Astrocyte of the cerebellum (primary cell): ENCODE results near the gene SAYSD1.

ENCODE experiments used
- DNase-seq: peaks from one replicate; pipeline ENCODE4 v3.0.0-alpha.2; 2011; ENCODE audit warnings: low read depth
- H3K4me3 ChIP-seq: 2 replicates; pipeline ENCODE4 v1.5.1; 2011; ENCODE audit warnings: mild to moderate bottlenecking, low read depth, low read length, moderate library complexity
- in situ Hi-C: cut with HindIII; loops from 2 replicates; pipeline ENCODE4 v1.10.0; 2017; ENCODE audit warnings: low sequenced_read_pairs
- TF ChIP-seq, protein P1 (sequence below): IDR thresholded peaks from 2 replicates; pipeline ENCODE4 v1.5.1; 2012; ENCODE audit warnings: low read length, low read depth, moderate library complexity, mild to moderate bottlenecking; ENCODE audit errors: missing control alignments

SAYSD1 gene

DNA sequence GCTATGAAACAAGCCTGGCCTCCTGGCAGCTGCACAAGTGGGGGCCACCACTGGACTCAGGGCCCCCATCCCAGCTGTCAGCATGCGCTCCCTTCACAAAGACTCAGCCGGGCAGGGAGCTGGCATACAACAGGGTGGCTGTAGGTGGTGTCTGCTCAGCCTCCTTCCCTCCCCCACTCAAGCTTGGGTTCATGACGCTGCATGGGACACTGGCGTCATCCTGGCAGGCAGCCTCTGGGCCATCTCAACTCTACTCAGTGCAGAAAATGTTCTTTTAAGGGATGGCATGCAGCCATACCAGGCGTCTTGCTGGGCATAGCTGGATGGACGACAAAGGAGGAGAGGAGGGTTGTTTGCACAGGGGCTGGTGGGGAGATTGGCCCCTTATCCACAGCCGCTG is 30.5 kb downstream of the SAYSD1 start:
- no peak for DNase-seq
- no peak overlapping the region for H3K4me3 ChIP-seq
- in situ Hi-C loops, result no loop called here
- TF ChIP-seq, protein P1, sequence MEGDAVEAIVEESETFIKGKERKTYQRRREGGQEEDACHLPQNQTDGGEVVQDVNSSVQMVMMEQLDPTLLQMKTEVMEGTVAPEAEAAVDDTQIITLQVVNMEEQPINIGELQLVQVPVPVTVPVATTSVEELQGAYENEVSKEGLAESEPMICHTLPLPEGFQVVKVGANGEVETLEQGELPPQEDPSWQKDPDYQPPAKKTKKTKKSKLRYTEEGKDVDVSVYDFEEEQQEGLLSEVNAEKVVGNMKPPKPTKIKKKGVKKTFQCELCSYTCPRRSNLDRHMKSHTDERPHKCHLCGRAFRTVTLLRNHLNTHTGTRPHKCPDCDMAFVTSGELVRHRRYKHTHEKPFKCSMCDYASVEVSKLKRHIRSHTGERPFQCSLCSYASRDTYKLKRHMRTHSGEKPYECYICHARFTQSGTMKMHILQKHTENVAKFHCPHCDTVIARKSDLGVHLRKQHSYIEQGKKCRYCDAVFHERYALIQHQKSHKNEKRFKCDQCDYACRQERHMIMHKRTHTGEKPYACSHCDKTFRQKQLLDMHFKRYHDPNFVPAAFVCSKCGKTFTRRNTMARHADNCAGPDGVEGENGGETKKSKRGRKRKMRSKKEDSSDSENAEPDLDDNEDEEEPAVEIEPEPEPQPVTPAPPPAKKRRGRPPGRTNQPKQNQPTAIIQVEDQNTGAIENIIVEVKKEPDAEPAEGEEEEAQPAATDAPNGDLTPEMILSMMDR, result no peak

DNA sequence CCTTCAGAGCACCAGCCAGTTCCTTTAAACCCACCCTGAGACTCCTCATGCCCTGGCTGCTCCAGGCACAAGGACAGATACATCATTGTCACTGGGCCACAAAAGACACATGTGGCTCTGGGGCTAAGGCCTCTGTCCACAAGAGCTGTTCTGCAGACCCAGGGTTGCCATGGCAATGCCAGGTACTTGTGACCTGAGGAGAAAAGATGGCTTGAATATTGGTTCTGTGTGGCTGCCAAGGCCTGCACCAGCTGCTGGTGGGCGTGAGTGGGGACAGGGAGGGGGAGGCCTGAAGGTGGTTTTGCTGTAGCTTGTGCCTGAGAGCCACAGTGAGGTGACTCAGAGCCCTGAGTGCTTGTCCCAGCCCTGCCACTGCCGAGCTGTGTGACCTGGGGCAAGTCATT is 31.8 kb downstream of the SAYSD1 start:
- TF ChIP-seq, protein P1, result no peak
- in situ Hi-C loops, result no loop called here
- DNase-seq, result no peak
- no peak overlapping the region for H3K4me3 ChIP-seq

DNA sequence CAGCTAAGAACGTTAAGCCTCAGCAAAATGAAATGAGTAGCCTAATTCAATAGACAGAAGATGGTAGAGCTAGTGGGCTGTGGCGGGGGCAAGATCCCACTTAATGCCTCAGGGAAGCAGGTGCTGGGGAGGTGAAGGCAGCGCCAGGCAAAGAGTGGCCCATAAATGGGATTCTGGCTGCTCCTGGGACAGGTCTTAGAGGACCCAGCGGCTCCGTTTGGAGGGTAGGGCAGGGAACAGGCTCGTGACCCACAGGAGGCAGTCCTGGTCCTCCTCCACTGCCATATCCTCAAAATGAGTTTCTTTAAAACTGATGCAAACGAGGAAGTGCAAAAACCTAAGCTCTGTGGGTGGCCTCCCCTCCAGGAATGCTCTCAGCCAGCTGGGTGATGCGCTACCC is 32.7 kb downstream of the SAYSD1 start:
- TF ChIP-seq, protein P1, result no peak
- DNase-seq, result no peak
- in situ Hi-C loops, result no loop called here
- H3K4me3 ChIP-seq, result no peak overlapping the region

DNA sequence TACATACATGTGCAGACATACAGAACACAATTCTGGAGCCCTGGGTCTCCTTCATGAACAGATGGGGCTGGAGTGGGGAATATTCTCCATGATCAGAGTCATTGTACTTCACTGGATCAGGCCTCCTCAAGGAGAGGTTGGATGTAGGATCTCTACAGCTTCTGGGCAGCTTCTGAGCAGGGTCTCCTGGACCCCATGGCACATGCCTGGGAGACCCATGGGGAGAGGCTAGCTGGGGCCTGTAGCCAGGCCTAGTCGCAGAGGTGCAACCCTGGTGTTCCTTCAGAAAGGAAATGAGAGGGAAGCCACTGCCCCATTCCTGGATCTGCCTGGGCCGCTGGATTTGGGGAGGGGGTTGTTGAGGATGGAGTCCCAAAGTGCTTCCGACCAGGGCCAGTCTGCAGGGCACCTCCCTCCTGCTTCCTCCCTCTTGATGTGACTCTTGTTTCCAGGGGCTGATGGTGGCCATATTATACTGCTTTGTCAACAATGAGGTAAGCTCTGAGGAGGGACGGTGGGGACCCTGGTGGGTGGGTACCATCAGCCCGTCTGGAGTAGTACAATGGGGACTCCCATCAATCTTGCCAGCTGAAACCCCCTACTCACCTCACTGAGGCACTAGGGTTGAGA is 34.6 kb downstream of the SAYSD1 start:
- in situ Hi-C loops, result no loop called here
- TF ChIP-seq, protein P1, result no peak
- DNase-seq, result no peak
- H3K4me3 ChIP-seq, result no peak overlapping the region

DNA sequence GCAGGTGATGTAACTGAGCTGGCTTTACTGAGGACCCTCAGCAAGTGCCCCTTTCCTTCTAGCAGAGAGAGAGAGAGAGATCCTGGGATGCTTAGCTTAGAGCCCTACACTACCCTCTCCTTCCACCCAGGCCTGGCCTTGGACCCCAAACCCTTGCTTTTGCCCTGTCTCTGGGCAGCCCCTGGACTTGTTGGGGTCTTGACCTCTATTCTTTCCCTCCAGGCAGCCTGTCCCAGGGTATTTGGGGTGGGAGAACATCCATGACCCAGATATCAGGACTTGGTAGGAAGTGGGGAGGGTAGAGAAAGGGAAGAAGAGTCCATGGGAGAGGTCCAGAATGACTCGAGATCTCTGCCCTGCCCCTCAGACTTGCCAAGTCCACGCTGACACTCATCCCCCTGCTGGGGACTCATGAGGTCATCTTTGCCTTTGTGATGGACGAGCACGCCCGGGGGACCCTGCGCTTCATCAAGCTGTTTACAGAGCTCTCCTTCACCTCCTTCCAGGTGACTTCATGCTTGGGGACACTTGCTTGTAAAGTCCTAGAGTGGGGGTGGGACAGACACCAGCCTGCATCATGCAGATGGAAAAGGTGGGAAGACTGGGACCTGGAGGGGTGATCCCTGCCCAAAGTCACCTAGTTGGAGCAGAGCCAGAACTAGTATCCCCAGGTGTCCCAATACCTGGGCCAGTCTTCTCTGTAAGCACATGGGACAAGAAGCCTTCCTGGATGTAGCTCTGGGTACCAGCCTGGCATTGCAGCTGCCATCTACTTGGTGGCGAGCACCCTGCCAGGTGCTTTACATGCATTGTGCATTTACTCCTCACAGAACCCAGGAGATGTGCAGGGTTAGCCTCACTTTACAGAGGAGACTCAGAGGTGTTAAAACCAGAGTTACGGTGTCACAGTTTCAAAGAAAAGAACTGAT is 35.5 kb downstream of the SAYSD1 start:
- no peak for DNase-seq
- TF ChIP-seq, protein P1, result no peak
- H3K4me3 ChIP-seq, result no peak overlapping the region
- in situ Hi-C loops, result no loop called here

DNA sequence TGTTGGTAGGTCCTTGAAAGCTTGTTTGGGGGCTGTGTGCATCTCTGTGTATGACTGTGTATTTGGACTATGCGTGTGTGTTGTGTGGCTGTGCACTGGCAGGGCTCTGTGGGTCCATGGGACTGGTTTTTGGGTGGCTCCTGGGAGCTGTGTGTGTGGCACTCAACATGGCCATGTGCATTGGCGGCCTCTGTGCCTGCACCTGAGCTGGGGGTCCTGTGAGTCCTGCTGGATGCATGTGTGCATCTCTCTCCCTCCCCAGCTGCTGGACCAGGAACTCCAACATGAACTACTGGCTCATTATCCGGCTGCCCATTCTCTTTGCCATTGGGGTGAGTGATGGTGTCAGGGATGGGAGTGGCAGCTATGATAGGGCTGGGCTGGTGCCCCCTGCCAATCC is 36.3 kb downstream of the SAYSD1 start:
- in situ Hi-C loops, result no loop called here
- DNase-seq, result no peak
- H3K4me3 ChIP-seq, result no peak overlapping the region
- TF ChIP-seq, protein P1, result no peak
